HPDE6-E6E7 (cell line): ENCODE results near the gene SEMA6D.
A peak's percentile ranks its signal among the peaks of the same experiment; 100 is the strongest.
"Not testable (repeated sequence)": the region's sequence is repeated elsewhere in the genome, so short reads cannot be mapped to it uniquely, and the experiment has no call there.

Experiments
- DNase-seq: peaks from one replicate; pipeline ENCODE4 v3.0.0; 2011; ENCODE audit warnings: missing footprints; ENCODE audit errors: extremely low spot score

The SEMA6D gene

DNA sequence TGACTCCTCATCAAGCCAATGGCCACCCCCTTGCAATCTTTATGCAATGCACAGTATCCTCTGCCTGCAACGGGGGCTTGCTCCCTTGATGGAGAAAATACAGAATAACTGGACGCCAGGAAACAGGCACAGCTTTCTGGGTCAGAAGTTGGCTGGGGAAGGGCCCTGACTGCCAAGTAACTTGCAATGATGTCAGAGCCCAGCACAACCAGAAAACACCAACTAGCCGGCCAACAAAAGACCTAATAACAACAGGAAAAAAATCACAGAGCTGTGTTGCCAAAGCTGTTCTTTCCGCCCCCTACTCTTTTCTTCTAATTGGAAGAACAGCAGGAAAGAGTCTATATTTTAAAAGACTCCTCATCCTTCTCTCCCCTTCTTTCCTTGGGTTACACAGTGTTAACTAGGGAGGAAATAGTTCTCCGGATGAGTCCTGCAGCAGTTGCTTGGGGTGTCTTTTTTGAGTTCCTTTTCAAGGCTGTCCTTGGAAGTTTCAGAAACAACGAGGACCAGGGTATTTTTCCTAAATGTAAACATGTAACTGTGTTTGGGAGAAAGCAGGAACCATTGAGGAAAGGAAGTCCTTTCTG lies 1.4 kb upstream of the SEMA6D start:
- DNase-seq: no peak

- no peak for DNase-seq
Observed at GRCh38 chr15:47716516-47716915, 789 bp upstream of the SEMA6D start.

GRCh38 chr15:47718497-47719437 lies 1.5 kb downstream of the SEMA6D start:
- DNase-seq: peak; percentile 8

- no peak for DNase-seq
Observed at GRCh38 chr15:47719730-47720129, 2.4 kb downstream of the SEMA6D start.

GRCh38 chr15:47720555-47720954 lies 3.2 kb downstream of the SEMA6D start:
- no peak for DNase-seq

DNA sequence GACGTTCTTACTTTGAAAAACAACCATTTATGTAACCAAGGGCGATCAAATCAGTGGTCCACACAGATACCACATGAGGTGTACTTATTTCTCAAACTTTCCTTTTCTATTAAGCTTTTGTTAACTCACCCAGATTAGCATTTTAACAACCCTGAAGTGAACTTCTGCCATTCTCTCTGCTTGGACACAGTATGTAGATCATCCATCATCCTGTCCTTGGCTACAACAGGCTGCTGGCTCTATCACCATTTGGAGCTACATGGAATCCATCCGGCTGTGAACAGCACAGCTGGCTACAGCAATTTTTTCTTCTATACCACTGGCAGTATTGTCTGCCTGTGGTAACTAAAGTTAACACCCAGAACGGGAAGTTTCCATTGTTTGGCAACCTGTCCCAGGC lies 4.4 kb downstream of the SEMA6D start:
- no peak for DNase-seq

- no peak for DNase-seq
Observed at GRCh38 chr15:47724346-47724745, 7.0 kb downstream of the SEMA6D start.

GRCh38 chr15:47725051-47725450 lies 7.7 kb downstream of the SEMA6D start:
- no peak for DNase-seq

GRCh38 chr15:47725906-47726305 lies 8.6 kb downstream of the SEMA6D start:
- DNase-seq: no peak

DNA sequence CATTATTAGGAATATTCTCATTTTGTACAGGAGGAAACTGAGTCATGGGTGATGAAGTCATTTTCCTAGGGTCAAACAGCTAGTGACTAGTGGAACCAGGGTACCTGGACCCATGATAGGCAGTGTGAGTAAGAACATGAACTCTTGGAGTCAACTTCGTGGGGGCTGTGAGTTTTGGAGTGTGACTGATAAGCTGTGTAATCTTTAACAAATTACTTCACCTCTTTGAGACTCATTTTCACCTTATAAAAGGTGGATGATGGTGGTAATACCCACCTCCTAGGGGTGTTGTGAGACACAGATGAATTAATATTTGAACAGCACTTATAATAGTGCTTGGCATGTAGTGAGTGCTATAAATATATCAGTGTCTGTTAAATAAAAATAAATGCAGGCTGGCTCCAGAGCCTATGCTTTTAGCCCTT lies 9.1 kb downstream of the SEMA6D start:
- no peak for DNase-seq

DNA sequence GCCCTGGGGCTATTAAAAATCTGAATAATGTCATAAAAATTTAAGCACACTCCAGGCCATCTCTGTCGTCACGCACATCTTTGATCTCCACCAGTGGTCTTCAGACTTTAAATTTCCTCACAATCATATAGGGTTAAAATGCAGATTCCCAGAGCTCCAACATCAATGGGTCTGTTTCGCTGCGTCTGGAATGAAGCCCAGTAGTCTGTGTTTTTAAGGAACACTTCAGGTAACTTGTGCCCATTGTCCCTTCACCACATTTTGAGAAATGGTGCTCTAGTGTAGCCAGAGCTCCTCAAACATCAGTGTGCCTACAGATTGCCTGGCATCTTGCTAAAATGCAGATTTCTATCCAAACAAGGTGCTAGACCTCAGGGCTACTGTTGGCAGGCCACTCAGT lies 9.8 kb downstream of the SEMA6D start:
- no peak for DNase-seq

DNA sequence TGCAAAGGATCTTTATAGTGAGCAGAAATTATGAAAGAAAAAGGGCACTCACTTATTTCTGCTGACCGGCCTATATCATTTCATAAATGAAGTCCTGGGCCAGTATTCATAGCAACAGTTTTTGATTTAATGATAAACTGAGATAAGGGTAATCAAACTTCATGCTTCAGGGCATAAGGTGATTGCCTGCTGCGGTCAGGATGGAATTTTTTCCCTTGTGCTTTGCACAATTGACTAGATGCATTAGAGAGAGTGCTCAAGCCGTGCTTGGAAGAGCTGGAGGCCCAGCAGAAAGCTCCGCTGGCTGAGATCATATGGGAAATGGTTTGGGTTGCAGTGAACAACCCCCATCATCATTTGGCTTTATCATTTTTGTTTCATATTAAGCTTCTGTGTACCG lies 10.4 kb downstream of the SEMA6D start:
- no peak for DNase-seq

DNA sequence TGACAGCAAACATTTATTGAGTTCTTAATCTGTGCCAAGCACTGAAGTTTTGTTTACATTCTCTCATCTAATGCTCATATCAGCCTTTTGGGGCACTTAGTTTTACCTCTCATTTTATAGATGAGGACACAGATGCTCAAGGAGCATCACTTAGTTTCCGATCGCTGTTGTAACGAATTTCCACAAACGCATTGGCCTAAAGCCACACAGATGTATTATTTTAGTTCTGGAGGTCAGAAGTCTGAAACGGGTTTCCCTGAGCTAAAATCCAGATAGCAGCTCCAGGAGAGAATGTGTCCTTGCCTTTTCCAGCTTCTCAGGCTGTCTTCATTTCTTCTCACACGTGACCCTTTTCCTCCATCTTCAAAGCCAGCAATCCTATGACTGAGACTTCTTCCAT lies 11.1 kb downstream of the SEMA6D start:
- DNase-seq: no peak

DNA sequence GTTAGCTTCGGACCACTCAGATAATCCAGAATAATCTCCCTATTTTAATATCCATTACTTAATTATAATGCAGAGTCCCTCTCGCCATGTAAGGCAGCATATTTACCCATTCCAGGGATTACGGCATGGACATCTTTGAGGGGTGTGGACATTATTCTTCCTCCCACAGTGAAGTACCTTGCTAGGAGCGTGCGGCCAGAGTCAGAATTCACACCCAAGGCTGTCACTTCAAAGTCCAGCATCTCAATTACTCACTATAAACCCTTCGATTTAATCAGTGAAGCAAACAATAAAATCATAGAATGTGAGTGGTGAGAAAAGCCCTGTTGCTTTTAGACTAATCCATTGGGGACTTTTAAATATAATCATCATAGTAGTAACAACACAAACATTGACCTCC lies 11.6 kb downstream of the SEMA6D start:
- DNase-seq: no peak

- DNase-seq: no peak
Observed at GRCh38 chr15:47731230-47731629, 13.9 kb downstream of the SEMA6D start.

GRCh38 chr15:47732248-47732647 lies 14.9 kb downstream of the SEMA6D start:
- DNase-seq: no peak

GRCh38 chr15:47733085-47733484 lies 15.8 kb downstream of the SEMA6D start:
- DNase-seq: no peak

DNA sequence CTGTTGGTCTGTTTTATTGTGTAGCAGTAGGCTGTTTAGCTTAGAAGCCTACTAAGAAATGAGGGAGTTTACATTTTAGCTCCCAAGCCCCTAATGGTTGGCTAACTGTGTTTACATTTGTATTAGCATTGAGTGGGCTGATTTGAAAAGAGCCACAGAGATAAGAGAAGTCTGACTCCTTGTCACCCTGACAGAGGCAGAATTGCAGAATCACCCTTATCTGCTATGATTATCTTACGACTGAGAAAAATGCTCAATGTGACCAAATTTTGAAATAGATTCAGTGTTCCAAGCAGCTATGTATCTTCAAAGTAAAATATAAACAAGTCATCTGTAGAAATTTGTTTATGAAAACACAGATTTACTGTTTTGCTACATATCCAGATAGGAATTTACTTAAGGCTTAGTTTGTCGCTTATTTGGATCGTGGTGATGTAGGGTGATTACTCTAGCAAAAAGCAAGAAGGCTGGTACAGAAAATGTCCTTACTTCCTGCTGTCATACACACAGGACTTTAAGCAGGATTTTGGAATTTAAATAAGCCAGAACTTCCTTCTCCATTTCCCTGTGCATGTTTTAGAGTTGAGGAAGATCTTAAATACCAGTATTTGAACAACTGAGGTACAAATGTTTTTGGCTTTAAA lies 19.0 kb downstream of the SEMA6D start:
- no peak for DNase-seq

- no peak for DNase-seq
Observed at GRCh38 chr15:47737477-47737876, 20.2 kb downstream of the SEMA6D start.

DNA sequence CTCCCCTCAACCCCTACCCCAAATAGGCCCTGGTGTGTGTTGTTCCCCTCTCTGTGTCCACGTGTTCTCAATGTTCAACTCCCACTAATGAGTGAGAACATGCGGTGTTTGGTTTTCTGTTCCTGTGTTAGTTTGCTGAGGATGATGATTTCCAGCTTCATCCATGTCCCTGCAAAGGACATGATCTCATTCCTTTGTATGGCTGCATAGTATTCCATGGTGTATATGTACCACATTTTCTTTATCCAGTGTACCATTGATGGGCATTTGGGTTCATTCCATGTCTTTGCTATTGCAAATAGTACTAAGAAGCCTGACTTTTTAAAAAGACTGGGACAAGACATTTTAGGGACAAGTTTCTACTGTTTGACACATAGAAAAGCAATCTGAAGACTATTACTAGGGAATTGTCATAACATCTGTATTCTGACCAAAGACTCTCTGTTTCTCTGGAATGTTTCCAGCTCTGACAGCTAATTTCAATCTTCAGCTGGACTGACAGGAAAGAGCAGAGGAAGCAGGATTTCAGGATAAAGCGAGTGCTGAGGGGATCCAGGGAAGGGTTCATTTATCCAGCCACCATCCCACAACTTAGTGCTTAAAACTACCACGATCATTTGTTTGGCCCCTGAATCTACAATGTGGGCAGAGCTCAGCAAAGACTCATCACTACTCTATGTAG lies 21.0 kb downstream of the SEMA6D start:
- DNase-seq: not testable (repeated sequence)

GRCh38 chr15:47741082-47741481 lies 23.8 kb downstream of the SEMA6D start:
- DNase-seq: no peak

GRCh38 chr15:47741907-47742306 lies 24.6 kb downstream of the SEMA6D start:
- DNase-seq: no peak
